ENCODE measurements around the gene CACNA2D4.

The CACNA2D4 gene

DNA sequence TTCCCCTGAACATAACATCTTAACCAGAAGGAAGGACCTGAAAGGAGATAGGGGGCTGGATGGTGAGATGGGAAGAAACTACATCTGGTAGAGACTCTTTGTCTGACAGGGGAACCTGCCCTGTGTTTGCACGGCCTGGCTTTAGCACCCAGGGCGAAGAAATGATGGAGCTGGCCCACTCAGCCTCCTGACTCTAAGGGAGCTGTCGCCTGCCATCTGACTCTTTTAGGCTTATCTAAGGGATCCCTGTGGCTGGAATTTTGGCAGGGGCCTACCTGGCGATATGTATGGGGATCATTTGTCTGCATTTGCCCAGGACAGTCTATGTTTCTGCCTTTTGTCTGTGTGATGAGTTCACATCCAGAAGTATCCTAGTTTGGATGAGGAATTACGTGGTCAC is 15.6 kb upstream of the CACNA2D4 start:
- DNase-seq = no peak

- DNase-seq = no peak
These were observed 15.0 kb upstream of the CACNA2D4 start for GRCh38 chr12:1933342-1934051.

DNA sequence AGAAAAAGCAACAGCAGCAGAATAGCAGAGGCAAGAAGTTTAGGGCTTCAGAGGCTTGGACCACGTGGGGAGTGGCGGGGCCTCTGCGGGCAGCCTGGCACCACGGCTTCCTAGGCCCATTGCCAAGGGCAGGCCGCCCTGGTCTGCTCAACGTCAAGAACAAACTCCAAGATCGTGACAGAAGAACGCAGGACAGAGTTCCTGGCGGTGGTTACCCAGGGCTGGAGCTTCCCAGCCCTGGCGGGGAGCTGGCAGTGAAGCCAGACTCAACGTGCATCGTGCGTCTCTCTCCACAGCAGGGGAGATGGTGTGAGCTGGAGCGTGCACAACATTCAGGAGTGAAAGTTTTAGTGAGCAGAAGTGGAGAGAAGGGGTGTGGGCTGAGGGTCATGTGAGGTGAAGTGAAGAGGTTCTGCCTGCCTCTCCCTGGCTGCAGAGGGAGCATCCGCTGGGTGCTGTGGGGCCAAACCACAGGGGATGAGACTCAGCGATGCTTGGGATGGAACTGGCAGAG is 13.9 kb upstream of the CACNA2D4 start:
- DNase-seq = no peak

- no peak for DNase-seq
These were observed 13.2 kb upstream of the CACNA2D4 start for GRCh38 chr12:1931642-1932041.

DNA sequence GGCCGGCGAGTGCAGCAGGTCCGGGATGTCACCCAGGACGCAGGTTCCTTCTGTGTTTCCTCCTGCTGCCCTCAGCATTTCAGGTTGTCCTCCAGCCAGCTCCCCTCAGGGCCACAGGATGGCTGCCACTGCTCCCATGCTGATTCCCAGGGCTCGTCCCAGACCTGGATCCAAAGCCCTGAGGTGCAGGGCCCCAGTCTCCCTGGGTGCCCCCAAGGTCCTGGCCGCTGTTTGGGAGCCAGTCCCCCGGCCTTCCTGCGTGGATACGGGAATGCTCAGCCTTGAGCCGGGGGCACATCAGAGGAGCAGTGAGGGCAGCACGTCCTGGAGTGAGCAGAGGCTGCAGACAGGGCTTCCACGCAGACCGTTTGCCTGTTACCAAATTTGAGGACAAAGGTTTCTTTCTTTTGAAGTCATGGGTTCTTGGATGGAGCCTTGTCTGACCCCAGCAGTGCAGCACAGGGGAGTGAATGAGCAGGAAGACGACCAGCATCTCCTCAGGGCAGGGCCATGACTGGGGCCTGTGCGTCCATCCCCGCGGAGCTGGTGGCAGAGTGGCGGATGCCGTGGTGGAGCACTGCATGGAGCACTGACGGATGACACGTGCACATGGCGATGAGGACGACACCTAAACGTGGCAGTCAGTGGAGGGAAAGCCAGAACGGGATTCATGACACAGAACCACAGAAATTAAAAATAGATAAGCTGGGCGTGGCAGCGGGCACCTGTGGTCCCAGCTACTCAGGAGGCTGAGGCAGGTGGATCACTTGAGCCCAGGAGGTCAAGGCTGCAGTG is 12.5 kb upstream of the CACNA2D4 start:
- no peak for DNase-seq

DNA sequence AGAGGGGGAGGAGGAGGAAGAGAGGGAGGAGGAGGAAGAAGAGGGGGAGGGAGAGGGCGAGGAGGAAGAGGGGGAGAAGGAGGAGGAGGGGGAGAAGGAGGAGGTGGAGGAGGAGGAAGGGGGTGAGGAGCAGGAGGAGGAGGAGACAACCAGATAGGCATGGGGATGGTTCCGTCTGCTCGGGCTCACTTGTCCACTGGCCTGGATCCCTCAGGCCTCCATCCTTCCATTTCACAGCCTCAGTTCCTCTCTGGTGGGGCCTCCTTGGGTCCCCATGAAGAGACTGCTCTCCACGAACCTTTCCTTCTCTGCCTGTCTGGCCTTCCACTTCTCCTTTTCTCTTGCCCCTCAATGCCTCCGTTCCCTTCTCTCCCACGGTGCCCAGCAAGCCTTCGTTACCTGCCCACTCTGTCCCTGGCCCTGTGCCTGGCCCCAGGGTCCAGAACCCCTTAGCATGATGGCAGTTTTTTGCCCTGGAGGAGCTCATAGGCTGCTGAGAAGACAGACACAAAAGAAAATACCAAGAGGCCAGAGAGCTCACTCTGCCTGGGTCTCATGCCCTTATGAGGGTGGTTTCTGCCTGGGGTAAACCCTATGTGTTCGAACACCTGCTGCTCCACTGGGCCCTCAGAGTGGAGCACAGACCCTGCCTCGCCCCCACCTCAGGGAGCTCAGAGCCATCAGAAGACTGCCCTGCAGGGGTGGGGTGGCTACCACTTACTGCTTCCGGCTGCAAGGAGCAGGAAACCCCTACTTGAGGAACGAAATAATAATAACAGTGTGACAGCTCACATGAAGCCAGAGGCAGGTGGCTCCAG is 11.7 kb upstream of the CACNA2D4 start:
- DNase-seq = no peak

- DNase-seq = no peak
These were observed 11.0 kb upstream of the CACNA2D4 start for GRCh38 chr12:1929241-1929984.

DNA sequence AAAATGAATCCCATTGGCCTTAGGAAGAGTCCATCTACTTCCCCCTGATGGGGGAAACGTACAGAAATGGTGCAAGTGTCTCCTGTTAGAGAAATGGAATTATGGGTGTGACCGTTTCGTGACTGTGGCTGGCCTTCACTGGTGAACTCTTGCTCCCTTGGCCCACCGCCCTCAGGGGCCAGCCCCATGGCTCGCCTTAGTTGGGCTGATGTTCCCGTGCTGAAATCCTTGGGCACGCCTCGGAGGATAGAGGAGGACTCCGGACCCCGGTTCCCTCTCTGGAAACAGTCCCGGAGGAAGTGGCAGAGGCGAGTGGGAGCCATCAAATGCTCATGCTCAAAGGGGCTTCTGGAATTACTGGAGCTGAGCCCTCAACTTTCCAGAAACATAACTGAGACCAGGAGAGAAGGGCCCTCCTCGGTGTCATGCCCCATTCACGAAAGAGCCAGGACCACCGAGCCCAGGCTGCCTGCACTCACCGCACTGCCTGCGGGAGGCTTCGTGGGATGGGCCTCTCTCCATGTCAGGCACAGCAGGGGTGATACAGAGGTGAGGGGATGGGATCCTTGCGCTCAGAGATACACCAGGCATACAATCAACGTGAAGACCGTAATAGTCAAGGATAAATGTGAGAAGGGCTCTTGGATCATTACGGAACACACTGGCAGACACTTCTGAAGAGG is 10.1 kb upstream of the CACNA2D4 start:
- no peak for DNase-seq

- no peak for DNase-seq
These were observed 9.4 kb upstream of the CACNA2D4 start for GRCh38 chr12:1927751-1928351.

DNA sequence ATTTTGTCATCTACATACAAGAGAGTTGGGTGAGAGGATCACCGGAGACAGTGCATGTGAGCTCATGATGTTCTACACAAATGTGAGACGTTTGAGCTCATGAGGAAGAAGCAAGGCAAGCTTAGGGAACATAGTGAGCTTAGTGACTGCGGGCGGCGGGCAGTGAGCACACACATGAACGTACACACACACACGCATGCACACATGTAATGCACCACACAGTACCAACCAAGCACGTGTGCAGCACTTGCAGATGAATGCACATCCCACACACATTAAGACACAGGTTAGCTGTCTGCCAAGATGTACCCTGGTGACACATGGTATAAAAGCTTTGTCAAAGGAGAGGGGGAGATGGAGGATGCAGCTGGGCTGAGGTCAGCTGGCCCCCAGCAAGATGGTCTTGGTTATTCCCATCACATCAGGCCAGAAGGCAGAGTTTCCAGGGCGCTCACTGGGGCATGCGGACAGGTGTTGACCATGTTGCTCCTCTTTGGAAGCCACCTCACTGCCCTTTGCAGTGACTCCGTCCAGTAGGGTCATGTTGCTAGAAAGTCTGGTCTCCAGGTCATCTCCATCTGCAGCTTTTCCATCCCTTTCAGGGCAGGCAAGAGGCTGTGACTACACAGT is 8.7 kb upstream of the CACNA2D4 start:
- DNase-seq = no peak

DNA sequence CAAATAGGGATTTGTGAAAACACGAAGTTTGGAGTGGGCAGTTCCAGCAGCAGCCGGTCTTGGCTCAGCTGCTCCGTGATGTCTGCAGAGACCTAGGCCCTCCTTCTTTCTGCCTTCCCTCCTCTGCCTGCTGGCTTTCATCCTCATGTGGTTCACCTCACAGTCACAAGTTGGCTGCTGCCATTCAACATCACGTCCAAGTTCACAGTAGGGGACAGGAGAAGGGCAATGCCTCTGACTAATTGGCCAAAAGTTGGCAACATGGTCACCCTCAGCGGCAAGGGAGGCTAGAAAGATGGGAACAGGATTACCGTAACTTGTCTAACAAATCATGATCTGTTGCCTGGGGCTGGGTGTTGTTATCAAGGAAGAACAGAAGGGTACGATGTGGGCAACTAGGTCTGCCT is 7.8 kb upstream of the CACNA2D4 start:
- DNase-seq = no peak

- no peak for DNase-seq
These were observed 7.2 kb upstream of the CACNA2D4 start for GRCh38 chr12:1925684-1926006.

- no peak for DNase-seq
These were observed 6.7 kb upstream of the CACNA2D4 start for GRCh38 chr12:1924996-1925683.

GRCh38 chr12:1922985-1923384 is 4.5 kb upstream of the CACNA2D4 start:
- no peak for DNase-seq

DNA sequence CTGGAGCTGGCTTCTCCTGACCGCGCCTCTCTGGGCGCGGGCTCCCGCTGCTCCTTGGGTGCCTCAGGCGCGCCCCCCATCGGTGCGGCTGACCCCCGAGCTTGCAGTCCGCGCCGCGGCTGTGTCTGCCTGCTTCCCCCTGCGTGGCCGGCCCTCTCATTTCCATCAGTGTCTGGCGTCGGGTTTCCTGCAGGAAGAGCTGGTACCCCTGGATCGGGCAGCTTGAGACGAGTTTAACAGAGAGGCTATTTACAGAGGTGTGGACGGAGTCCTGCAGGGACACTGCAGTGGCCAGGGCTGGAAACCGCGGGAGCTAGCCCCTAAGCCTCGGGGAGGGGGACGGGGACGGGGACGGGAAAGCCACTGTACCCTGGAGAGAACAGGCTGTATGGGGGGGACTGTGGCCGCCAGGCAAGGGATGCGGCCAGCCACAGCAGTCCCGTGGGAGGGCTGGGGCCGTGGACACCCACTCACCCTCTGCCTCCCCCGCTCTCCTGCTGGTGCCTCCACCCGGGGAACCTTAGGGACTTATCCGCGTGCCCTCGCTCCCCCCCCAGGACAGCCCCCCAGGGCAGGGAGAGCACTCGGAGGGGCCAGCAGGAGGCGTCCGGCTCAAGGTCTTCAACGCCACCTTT is 3.7 kb upstream of the CACNA2D4 start:
- DNase-seq = no peak

GRCh38 chr12:1920971-1921370 is 2.5 kb upstream of the CACNA2D4 start:
- no peak for DNase-seq

DNA sequence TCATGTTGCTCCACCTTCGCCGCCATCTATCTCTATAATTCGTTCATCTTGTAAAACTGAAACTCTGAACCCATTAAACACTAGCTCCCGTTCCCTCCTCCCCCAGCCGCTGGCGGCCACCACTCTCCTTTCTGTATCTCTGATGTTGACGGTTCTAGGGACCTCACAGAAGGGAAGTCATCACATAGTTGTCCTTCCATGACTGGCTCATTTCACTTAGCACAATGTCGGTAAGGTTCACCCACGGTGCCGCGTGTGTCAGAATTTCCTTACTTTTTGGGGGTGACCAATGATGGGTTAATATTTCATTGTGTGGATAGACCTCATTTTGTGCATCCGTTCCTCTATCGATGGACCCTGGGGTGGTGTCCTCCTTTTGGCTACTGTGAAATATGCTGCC is 2.0 kb upstream of the CACNA2D4 start:
- DNase-seq = no peak

GRCh38 chr12:1919763-1920162 is 1.3 kb upstream of the CACNA2D4 start:
- DNase-seq = no peak

GRCh38 chr12:1919284-1919683 is 832 bp upstream of the CACNA2D4 start:
- no peak for DNase-seq

DNA sequence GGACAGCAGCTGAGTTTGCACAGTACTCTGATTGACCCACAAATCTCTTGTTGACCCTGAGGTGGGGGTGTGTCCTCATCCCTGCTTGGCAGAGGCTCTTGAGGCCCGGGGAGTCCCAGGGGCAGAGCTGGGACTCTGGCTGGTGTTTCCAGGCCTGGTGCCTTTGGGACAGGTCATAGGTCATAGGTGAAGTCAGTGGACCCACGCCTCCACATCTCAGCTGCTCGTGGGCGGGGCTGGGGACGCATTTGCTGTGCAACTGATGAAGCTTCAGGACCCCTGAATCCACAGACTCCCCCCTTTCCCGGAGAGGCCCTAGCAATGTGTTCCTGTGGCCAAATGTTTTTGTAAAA is 408 bp upstream of the CACNA2D4 start:
- DNase-seq = no peak

All from CD4-positive, alpha-beta T cell treated with Interleukin-12 subunit alpha and Interleukin-12 subunit beta, for 1 hour (primary cell).